Measurements from ENCODE around the gene HAGH. TPM values are rescaled to one million over a fixed set of nuclear protein-coding genes. Genes with fewer than 3 reads are reported as not detected.

The HAGH gene
- polyA plus RNA-seq, 1 donor (not counting 4 experiments of a cell fraction or from before 2014, with no cell fraction given), result 17.7 TPM

- Histone ChIP-seq H3K4me3 (ENCODE audit: control insufficient read depth in 2 of 3, extremely low read depth in 1 of 3, insufficient read depth in 2 of 3, low read depth in 1 of 3, low read length in 3 of 3) (no peak overlapping the region), H3K9me1 (ENCODE audit: control insufficient read depth, extremely low read depth, insufficient read depth, low read length) (no peaks in the 10 kb centered on the region), H3K4me1 (ENCODE audit: control insufficient read depth, extremely low read depth, insufficient read depth, low read length) (peaks cover 9% of the 10 kb centered on the region), H4K20me1 (ENCODE audit: control insufficient read depth, extremely low read depth, insufficient read depth, low read length) (no peaks in the 10 kb centered on the region), H3K27ac (ENCODE audit: control insufficient read depth, insufficient read depth, low read length) (no peak overlapping the region), H3K27me3 (ENCODE audit: control insufficient read depth, extremely low read depth, insufficient read depth, low read length) (no peaks in the 10 kb centered on the region), H3K36me3 (ENCODE audit: control insufficient read depth in 2 of 2, extremely low read depth in 1 of 2, insufficient read depth in 2 of 2, low read length in 2 of 2) (peaks cover 11 to 28% of the 10 kb centered on the region in 2 experiments), H3K9ac (ENCODE audit: control insufficient read depth, extremely low read depth, insufficient read depth, low read length) (no peak overlapping the region), H3K4me2 (ENCODE audit: control insufficient read depth, extremely low read depth, insufficient read depth, low read depth, low read length) (no peak overlapping the region), H3K9me3 (ENCODE audit: control insufficient read depth, low read depth, low read length) (no peaks in the 10 kb centered on the region), H2AFZ (ENCODE audit: control insufficient read depth, low read length) (no peak overlapping the region), H3K79me2 (ENCODE audit: control insufficient read depth, insufficient read depth, low read length) (peaks cover under 1% of the 10 kb centered on the region)
- TF ChIP-seq EZH2 (IDR thresholded peaks at IDR 0.05; ENCODE audit: low read length) (no peak), CTCF (optimal IDR thresholded peaks at IDR 0.05 in 1 of 3, IDR thresholded peaks at IDR 0.05 in 1 of 3, conservative IDR thresholded peaks at IDR 0.05 in 1 of 3; ENCODE audit: extremely low read depth in 1 of 3, insufficient read depth in 2 of 3, low read length in 3 of 3) (no peak)
- no peak for FAIRE-seq
- no peak for DNase-seq (ENCODE audit: low read depth, low spot score)
- dilution Hi-C loops (cut with MboI; ENCODE audit: extremely low pct_ligation_motif_present, low sequenced_read_pairs), result no loop called here
These were observed 59.9 kb downstream of the HAGH start for GRCh38 chr16:1766701-1767100.

- Histone ChIP-seq H3K9me1 (ENCODE audit: control insufficient read depth, extremely low read depth, insufficient read depth, low read length) (no peaks in the 10 kb centered on the region), H4K20me1 (ENCODE audit: control insufficient read depth, extremely low read depth, insufficient read depth, low read length) (no peaks in the 10 kb centered on the region), H3K36me3 (ENCODE audit: control insufficient read depth in 2 of 2, extremely low read depth in 1 of 2, insufficient read depth in 2 of 2, low read length in 2 of 2) (peaks cover 13 to 28% of the 10 kb centered on the region in 2 experiments), H3K9ac (ENCODE audit: control insufficient read depth, extremely low read depth, insufficient read depth, low read length) (no peak overlapping the region), H3K79me2 (ENCODE audit: control insufficient read depth, insufficient read depth, low read length) (no peaks in the 10 kb centered on the region), H3K9me3 (ENCODE audit: control insufficient read depth, low read depth, low read length) (no peaks in the 10 kb centered on the region), H3K27me3 (ENCODE audit: control insufficient read depth, extremely low read depth, insufficient read depth, low read length) (no peaks in the 10 kb centered on the region), H3K4me3 (ENCODE audit: control insufficient read depth in 2 of 3, extremely low read depth in 1 of 3, insufficient read depth in 2 of 3, low read depth in 1 of 3, low read length in 3 of 3) (no peak overlapping the region), H3K4me2 (ENCODE audit: control insufficient read depth, extremely low read depth, insufficient read depth, low read depth, low read length) (no peak overlapping the region), H3K4me1 (ENCODE audit: control insufficient read depth, extremely low read depth, insufficient read depth, low read length) (peaks cover 9% of the 10 kb centered on the region), H2AFZ (ENCODE audit: control insufficient read depth, low read length) (no peak overlapping the region), H3K27ac (ENCODE audit: control insufficient read depth, insufficient read depth, low read length) (no peak overlapping the region)
- FAIRE-seq (no peak), DNase-seq (ENCODE audit: low read depth, low spot score) (no peak)
- dilution Hi-C loops (cut with MboI; ENCODE audit: extremely low pct_ligation_motif_present, low sequenced_read_pairs), result no loop called here
- TF ChIP-seq EZH2 (IDR thresholded peaks at IDR 0.05; ENCODE audit: low read length) (no peak), CTCF (optimal IDR thresholded peaks at IDR 0.05 in 1 of 3, IDR thresholded peaks at IDR 0.05 in 1 of 3, conservative IDR thresholded peaks at IDR 0.05 in 1 of 3; ENCODE audit: extremely low read depth in 1 of 3, insufficient read depth in 2 of 3, low read length in 3 of 3) (no peak)
These were observed 60.4 kb downstream of the HAGH start for GRCh38 chr16:1766231-1766630.
